ENCODE measurements around the gene RNF5.
"Not testable (repeated sequence)": the region's sequence is repeated elsewhere in the genome, so short reads cannot be mapped to it uniquely, and the experiment has no call there.

The RNF5 gene, protein sequence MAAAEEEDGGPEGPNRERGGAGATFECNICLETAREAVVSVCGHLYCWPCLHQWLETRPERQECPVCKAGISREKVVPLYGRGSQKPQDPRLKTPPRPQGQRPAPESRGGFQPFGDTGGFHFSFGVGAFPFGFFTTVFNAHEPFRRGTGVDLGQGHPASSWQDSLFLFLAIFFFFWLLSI

DNA sequence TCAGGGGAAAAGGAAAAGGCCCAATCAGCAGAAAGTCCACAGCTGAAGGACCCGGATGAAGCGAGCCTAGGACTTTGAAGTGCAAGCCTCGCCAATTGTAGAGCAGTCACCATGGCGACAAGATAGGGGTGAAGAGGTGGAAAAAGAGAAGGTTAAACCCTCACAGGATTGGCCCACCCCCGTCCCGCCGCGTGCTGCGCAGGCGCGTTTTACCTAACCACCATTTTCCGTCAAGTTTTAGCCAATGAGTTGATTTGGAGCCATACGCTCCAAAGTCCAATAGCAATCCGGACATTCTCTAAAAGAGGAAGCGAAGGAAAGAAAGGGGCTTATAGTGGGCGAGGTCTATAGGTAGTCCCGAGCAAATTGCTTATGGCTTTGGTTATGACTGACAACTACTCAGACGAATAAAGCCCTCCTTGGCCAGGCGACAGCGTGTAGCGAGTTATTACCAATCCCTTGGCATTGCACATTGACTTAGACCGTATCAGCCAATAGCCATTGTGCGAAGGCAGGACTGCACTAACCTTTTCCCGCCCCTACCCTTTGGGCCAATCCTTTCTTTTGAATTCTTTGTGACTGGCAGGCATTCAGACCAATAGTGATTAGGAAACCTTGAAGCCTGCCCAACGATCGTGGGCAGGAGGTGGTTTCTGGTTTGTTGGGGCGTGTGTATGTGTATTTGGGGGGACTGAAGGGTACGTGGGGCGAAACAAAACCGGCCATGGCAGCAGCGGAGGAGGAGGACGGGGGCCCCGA is at the start of gene RNF5:
Gene RNF5 (plus strand): TSS at position 618 of the 759 bp plus-strand sequence. CDS start 107 bp downstream, at position 725.
- DNase-seq (ENCODE audit: extremely low spot score, insufficient read length, low read depth) (peak; percentile 83), FAIRE-seq (peak; percentile 99)

GRCh38 chr6:32128751-32129296 is 49.4 kb upstream of the RNF5 start:
- no peak for FAIRE-seq

GRCh38 chr6:32129297-32130088 is 48.7 kb upstream of the RNF5 start:
- DNase-seq (ENCODE audit: extremely low spot score, insufficient read length, low read depth) = no peak
- no peak for FAIRE-seq

More at GRCh38 chr6:32128751-32129296, 49.4 kb upstream of the RNF5 start:
- no peak for DNase-seq (ENCODE audit: extremely low spot score, insufficient read length, low read depth)

GRCh38 chr6:32131439-32131948 is 46.7 kb upstream of the RNF5 start:
- FAIRE-seq (no peak), DNase-seq (ENCODE audit: extremely low spot score, insufficient read length, low read depth) (no peak)

GRCh38 chr6:32132110-32132509 is 46.1 kb upstream of the RNF5 start:
- FAIRE-seq = no peak
- DNase-seq (ENCODE audit: extremely low spot score, insufficient read length, low read depth) = no peak

- FAIRE-seq = no peak
Observed at GRCh38 chr6:32133786-32134185, 44.4 kb upstream of the RNF5 start.

GRCh38 chr6:32137454-32137853 is 40.8 kb upstream of the RNF5 start:
- FAIRE-seq = no peak

More at GRCh38 chr6:32133786-32134185, 44.4 kb upstream of the RNF5 start:
- no peak for DNase-seq (ENCODE audit: extremely low spot score, insufficient read length, low read depth)

GRCh38 chr6:32139590-32139989 is 38.6 kb upstream of the RNF5 start:
- DNase-seq (ENCODE audit: extremely low spot score, insufficient read length, low read depth) = no peak

More at GRCh38 chr6:32137454-32137853, 40.8 kb upstream of the RNF5 start:
- DNase-seq (ENCODE audit: extremely low spot score, insufficient read length, low read depth) = no peak

GRCh38 chr6:32140420-32141046 is 37.7 kb upstream of the RNF5 start:
- FAIRE-seq (no peak), DNase-seq (ENCODE audit: extremely low spot score, insufficient read length, low read depth) (no peak)

More at GRCh38 chr6:32139590-32139989, 38.6 kb upstream of the RNF5 start:
- FAIRE-seq = no peak

GRCh38 chr6:32144238-32144637 is 34.0 kb upstream of the RNF5 start:
- DNase-seq (ENCODE audit: extremely low spot score, insufficient read length, low read depth); FAIRE-seq: not testable (repeated sequence)

DNA sequence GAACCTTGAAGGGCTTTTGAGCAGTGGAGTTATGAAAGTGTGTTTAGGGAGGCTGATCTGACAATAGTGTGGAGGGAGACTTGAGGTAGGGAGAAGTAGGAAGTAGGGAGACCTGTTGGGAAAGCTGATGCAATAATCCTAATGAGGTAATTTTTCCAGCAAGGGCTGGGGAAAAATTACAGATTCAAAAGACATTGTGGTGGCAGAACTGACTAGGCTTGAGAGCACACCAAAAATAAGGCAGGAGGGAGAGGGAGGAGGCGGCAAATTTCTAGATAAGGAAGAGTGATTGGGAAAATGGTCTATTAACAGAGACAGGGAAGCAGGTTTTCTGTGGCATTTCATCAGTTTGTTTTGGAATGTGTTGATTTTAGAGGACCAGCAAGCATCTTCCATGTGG is 31.9 kb upstream of the RNF5 start:
- FAIRE-seq = no peak
- no peak for DNase-seq (ENCODE audit: extremely low spot score, insufficient read length, low read depth)

DNA sequence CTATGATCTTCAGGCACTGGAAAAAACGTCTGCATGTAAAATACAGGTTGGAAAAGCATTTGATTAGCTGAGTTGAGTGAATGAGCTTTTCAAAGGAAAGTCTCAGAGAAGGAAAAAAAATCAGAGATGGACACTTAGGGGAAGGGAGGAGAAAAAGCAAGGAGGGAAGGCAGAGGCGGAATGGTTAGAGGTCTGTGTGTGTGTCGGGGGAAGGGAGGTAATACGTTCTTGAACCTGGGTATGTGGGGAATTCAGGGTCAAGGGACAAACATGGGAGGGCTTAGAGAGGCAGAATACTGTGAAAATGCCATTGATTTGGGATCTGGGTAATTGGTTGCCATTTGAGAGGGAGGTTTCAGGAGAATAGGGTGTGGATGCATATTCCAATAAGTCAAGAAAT is 31.5 kb upstream of the RNF5 start:
- FAIRE-seq = no peak
- no peak for DNase-seq (ENCODE audit: extremely low spot score, insufficient read length, low read depth)

GRCh38 chr6:32147401-32148132 is 30.6 kb upstream of the RNF5 start:
- no peak for FAIRE-seq

GRCh38 chr6:32148289-32149091 is 29.7 kb upstream of the RNF5 start:
- FAIRE-seq (no peak), DNase-seq (ENCODE audit: extremely low spot score, insufficient read length, low read depth) (no peak)

More at GRCh38 chr6:32147401-32148132, 30.6 kb upstream of the RNF5 start:
- DNase-seq (ENCODE audit: extremely low spot score, insufficient read length, low read depth) = no peak

DNA sequence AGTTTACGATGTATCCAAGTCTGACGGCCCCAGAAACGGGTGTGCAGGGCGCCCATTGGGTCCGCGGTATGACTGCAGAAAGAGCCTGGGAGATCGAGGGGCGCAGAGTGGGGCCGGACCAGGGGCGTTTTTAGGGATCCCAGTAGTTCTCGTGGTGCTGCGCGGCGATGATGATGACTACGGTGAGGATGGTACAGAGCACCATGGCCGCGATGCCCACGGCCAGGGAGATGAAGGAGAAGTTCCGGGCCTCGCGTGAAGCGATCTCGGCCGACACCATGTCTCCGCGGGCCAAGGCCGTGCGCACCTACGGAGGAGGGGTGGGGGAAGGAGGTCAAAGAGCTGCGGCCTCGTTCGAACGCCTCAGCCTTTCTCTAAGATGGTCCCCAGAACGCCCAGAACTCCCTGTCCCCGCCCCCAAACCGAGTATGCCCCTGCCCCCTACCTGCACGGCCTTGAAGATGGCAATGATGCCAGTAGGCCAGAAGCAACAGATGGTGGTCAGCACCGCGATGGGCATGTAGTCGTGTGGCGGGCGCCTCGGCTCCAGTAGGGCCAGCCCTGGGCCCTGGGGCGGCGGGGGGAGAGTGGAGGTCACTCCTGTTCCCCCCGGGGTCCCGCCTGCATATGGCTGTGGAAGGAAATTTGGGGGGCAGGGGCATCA is 29.0 kb upstream of the RNF5 start:
- DNase-seq (ENCODE audit: extremely low spot score, insufficient read length, low read depth) = no peak
- no peak for FAIRE-seq

GRCh38 chr6:32149932-32150870 is 28.0 kb upstream of the RNF5 start:
- FAIRE-seq = no peak

More at GRCh38 chr6:32149932-32150870, 28.0 kb upstream of the RNF5 start:
- no peak for DNase-seq (ENCODE audit: extremely low spot score, insufficient read length, low read depth)

Data from GM18507 (cell line).